ENCODE measurements around the gene GPR146.

GPR146 gene

GRCh38 chr7:1101563-1102431 lies 57.5 kb downstream of the GPR146 start:
- no peak for DNase-seq (ENCODE audit: low read depth, low spot score)
- no peak overlapping the region for H3K27ac ChIP-seq

GRCh38 chr7:1103009-1103788 lies 58.9 kb downstream of the GPR146 start:
- no peak overlapping the region for H3K27ac ChIP-seq
- DNase-seq (ENCODE audit: low read depth, low spot score): no peak

- no peak overlapping the region for H3K27ac ChIP-seq
- DNase-seq (ENCODE audit: low read depth, low spot score): no peak
Observed at GRCh38 chr7:1103789-1104515, 59.6 kb downstream of the GPR146 start.

GRCh38 chr7:1104516-1105179 lies 60.3 kb downstream of the GPR146 start:
- H3K27ac ChIP-seq: no peak overlapping the region
- no peak for DNase-seq (ENCODE audit: low read depth, low spot score)

GRCh38 chr7:1105189-1105588 lies 60.8 kb downstream of the GPR146 start:
- DNase-seq (ENCODE audit: low read depth, low spot score): no peak
- H3K27ac ChIP-seq: no peak overlapping the region

- no peak for DNase-seq (ENCODE audit: low read depth, low spot score)
- no peak overlapping the region for H3K27ac ChIP-seq
Observed at GRCh38 chr7:1106063-1106792, 61.9 kb downstream of the GPR146 start.

GRCh38 chr7:1106793-1107421 lies 62.6 kb downstream of the GPR146 start:
- DNase-seq (ENCODE audit: low read depth, low spot score): no peak
- H3K27ac ChIP-seq: no peak overlapping the region

- H3K27ac ChIP-seq: no peak overlapping the region
- no peak for DNase-seq (ENCODE audit: low read depth, low spot score)
Observed at GRCh38 chr7:1108264-1108920, 64.0 kb downstream of the GPR146 start.
